NCI-H2196 treated with DMSO at 0.1 percent for 48 hours (cell line): ENCODE data around the gene BPHL.
A peak's percentile ranks its signal among the peaks of the same experiment; 100 is the strongest.
"Not testable (repeated sequence)": the region's sequence is repeated elsewhere in the genome, so short reads cannot be mapped to it uniquely, and the experiment has no call there.

ENCODE experiments used
- DNase-seq: peaks from one replicate; lab custom pipeline; 2025; ENCODE audit not compliant: unreplicated experiment; lab: John Stamatoyannopoulos, UW

BPHL gene

DNA sequence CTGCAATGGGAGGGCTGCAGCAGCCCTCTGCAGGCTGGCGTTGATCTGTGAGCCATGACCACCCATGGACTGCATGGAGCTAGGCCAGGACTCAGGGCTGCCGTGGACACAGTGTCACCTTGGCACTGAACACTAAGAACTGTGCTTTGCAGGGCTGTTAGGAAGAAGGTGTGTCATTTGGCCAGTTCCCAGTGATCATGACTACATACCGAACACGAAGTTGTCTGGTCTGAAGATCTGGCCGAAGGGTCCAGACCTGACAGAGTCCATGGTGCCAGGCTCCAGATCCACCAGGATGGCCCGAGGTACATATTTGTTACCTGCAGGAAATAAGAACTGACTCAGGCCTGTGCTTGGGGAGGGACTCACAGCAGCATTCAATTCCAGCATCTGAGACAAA is 36.9 kb downstream of the BPHL start:
- not testable (repeated sequence) for DNase-seq

DNA sequence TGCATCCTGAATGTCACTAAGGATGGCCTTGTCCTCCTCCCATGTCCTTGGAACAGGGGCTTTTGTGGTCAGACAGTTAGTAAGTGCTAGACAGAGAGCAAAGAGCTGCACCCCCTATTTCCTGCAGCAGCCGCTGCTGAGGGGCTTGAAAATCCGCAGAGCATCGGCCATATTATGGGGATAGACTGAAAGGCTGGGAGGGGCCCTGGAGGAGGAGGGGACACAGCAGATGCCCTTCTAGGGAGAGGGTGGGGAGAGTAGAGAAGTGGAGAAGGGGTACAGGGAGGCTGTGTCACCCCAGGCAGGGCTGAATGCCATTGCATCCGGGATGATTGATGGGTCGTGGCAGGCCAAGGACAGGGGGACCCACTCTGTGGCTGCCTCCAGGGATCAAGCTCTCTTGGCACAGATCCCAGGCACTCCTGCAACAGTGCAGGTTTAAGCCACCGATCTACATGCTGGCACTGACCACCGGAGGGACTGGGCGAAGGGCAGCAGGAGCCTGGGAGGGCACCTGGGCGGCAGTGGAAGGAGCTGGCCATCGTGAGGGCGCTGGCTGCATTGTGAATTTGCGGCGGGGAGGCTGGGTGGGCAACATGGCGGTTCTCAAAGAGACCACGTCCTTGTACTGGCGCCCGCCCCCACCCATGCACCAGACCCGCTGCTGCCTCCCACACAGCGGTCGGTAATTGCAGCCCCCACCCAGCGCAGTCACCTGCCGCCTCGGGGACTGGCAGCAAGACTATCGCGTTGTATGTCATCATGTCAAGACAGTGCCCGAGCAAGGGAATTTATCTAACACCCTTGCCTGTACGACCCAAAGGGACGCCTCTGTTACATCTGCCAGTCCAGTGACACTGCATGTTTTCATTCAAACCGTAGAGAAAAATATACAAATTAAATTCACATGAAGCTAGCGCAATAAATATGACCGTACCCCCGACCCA is 37.9 kb downstream of the BPHL start:
- not testable (repeated sequence) for DNase-seq

DNA sequence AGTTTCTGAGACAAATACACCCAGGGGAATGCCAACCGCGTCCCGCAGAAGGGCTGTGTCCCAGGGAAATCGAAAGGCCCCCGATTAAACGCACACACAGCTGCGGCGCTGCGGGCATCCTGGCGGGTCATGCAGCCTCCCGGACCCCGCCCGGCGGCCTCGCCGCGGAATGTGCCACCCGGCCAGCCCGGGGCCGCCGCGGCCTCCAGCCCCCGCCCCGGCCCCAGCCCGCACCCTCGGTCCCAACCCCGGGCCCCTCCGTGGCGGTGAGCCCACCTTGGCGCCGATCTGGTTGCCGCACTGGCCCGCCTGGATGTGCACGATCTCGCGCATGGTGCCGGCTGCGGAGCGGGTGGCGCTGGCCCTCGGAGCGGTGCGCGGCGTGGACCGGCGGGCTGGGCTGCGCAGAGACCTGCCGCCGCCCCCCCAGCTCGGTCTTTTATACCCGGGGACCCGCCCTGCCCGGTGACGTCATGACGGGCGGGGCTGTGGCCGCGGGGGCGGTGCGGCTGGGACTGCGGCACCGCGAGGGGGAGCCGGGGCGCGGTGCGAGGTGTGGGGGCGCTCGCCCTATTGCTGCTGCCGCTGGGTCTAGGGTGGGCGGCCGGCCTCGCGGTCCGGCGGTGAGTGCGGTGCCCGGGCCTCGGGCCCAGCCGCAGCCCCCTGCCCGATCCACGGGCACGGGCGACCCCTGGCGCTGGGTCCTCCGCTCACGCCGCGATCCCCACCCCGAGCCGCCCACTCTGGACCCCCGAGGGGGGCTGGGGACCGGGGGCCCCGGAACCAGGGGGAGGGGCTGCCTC is 38.8 kb downstream of the BPHL start, which contains the start of gene TUBB2A:
Gene TUBB2A (minus strand): TSS at position 414 of the 803 bp plus-strand sequence. CDS start 81 bp downstream, at position 333.
- DNase-seq = peak; percentile 35

DNA sequence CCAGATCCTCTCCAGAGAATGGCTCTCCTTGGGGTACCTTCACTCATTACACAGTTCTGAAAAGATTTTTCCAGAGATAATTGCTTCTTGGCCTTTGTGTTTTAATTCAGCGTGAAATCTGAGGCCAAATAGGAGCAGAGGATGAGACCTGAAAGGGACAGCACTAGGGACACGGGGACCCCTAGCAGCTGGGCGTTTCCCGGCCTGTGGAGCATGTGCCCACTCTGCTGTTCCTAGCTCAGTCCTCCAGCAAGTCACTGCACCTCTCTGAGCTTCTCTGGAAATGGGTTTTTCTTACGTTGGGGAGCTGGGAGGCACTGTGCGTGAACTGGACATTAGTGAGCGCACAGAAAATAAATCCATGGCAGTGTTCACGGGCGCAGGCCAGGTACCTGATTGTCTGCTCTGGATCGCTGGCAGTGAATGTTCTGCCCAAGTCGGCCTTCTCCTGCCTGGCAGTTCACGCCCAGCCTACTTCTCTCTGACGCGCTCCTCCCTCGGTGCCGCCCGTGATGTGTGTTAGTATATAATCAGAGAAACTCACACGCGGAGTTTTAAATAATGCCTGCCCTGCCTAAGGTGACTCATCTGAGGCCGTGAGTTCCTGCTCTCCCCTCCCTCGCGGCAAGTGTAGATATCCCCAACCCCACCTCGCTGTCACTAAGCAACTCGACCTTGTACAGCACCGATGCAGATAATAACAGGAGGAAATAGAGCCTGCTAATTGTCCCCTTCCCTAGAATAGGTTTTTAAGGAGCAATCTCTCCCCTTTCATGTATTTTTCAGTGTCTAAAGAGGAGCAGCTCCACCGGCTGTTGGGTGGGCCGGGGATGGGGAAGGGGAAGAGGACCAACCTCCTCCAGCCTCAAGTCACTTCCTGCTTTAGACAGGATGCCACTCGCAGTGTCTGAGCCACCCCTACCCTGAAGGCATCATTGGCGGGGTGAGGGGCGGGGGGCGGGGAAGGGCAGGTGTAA is 41.6 kb downstream of the BPHL start:
- peak; percentile 35 for DNase-seq

DNA sequence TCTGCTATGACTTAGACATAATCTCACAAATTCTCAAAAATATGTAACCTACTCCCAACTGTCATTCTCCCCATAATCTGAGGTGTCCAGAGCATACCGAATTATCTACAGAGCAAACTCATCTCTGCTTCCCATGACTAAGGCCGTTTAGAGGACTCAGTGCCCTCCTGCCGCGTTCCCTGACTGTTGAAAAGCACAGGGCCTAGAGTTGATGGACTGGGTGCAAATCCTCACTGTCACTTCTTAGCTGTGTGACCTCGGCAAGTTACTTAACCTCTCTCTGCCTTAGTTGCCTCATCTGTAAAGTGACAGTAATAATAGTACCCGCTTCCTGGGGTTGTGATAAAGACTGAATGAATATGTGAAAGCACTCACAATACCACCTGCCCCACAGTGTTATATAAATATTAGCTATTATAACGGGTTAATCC is 43.6 kb downstream of the BPHL start:
- no peak for DNase-seq

DNA sequence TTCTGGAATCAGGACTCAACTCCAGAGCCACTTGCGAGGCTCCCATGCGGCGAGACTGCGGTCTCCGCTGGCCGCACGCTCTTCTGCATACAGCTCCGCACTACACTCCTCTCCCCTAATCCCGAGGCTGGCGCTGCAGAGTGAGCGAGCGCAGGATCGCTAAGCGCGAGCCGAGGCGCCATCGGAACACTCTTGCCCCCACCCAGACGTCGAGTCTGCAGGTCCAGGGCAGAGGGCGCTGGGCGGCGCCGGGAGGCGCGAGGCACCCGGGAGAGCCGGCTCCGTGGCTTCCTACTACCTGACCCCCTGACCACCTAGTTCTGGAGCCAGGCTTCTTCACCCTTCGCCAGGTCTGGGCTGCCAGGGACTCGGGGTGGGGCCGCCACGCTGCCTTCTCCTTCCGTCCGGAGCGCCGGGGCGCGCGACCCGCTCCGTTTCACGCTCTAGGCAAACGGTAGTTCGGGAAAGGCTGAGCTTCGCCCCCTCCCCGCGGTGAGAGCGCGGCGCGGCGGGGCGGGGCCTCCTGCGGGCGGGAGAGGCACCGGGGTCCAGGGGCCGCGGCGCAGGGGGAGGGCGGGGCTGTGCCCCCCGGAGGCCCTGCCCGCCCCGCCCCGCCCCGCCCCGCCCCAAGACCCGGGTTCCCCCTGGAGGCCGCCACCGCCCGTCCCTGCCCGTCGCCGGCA is 44.2 kb downstream of the BPHL start:
- peak; percentile 67 for DNase-seq

DNA sequence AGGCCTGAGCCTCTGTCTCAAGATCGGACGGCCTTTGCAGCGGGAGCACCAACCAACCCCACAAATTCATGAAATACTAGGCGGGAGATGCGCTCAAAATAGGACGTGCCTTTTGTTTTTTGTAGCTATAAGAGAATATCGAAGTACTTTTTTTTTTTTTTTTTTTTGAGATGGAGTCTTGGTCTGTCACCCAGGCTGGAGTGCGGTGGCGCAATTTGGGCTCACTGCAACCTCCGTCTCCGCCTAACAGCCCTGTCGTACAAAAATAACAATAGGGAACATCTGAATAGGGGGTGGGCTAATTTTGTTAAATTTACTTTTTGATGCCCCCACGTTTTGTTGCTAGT is 44.7 kb downstream of the BPHL start:
- no peak for DNase-seq

DNA sequence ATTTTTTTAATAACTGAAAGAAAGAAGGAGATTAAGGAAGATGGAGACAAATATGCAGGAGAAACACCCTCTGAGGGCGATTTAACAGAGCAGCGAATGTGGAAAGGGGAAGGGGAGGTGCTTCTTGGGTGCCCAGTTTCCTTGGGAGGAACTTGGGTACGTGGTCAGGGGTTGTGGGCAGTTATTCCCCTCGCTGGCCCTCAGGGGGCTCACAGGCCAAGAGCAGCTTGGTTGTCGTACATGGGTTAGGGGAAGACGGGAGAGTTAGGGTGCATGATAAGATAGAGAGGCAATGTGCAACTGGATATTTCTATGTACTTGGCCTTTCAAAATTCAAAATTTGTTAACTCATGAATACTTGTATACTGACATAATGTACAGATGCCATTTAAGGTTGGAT is 45.9 kb downstream of the BPHL start:
- DNase-seq = no peak

DNA sequence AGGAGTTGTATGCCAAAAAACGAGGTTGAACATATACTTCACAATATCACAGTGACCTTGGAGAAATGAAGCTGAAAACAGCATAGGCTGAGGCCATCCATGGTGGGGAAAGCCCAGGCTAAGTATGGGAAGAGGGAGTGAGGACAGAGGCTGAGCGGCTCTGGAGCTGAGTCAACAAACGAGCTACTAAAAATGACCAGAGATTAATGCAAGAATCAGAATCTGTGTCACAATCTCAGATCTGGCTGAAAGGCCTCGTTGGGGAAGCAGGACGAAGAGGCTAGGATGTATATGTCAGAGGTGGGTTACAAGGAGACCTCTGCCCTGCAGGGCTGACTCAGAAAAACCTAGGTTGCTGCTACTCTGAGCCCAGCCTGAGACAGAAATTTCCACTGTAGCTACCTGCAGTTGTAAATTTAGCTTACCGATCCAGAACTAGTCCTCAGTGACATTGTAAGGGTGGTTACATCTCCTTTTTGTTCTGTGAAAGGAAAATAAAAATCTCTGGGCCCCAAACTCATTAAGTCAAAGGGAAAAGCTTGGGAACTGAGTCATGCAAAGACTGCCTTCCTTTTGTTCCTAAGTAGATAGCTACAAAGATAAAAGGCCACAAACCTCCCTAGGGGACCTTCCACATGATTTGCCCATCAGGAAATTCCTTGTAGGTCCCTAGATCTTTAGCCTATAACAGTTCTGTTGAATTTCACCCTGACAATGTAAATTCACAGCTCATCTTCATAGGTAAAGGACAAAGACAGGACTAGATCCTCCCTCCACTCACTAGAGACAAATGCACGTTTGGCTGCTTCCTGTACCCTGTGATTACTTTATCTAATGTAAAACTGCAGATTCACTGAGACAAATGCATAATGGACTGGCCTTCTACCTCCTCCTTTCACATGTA is 47.4 kb downstream of the BPHL start:
- no peak for DNase-seq

DNA sequence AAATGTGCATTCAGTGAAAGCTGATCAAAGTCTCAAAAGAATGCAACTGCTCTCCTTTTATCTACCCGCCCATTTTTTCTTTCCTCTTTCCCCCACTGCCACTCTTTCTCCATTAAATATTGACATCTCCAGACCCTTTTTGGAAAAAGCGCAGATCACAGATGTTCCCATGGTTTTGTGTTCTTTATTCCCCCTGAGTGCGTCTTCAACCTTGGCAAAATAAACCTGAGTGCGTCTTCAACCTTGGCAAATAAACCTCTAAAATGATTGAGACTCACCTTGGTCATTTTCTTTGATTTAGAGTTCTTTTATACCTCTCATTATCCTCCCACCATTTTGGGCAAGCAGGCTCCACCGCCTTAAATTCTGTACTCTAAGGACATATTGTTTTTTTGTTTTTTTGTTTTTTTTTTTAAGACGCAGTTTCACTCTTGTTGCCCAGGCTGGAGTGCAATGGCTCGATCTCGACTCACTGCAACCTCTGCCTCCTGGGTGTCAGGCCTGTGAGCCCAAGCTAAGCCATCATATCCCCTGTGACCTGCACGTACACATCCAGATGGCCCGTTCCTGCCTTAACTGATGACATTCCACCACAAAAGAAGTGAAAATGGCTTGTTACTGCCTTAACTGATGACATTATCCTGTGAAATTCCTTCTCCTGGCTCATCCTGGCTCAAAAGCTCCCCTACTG is 48.2 kb downstream of the BPHL start:
- not testable (repeated sequence) for DNase-seq

DNA sequence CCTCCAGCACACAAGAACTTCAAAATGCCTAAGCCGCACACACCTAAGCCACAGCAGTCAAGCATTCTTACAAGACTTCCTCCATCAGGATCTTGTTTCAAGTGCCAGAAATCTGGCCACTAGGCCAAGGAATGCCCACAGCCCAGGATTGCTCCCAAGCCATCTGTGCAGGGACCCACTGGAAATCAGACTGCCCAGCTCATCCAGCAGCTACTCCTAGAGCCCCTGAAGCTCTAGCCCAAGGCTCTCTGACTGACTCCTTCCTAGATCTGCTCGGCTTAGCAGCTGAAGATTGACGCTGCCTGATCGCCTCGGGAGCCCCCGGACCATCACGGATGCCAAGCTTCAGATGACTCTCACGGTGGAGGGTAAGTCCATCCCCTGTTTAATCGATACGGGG is 49.5 kb downstream of the BPHL start:
- not testable (repeated sequence) for DNase-seq

DNA sequence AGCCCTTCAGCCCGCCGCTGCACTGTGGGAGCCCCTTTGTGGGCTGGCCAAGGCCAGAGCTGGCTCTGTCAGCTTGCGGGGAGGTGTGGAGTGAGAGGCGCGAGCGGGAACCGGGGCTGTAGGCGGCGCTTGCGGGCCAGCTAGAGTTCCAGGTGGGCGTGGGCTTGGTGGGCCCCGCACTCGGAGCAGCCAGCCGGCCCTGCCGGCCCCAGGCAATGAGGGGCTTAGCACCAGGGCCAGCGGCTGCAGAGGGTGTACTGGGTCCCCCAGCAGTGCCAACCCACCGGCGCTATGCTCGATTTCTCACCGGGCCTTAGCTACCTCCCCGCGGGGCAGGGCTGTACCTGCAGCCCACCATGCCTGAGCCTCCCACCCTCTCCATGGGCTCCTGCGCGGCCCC is 52.2 kb downstream of the BPHL start:
- not testable (repeated sequence) for DNase-seq

DNA sequence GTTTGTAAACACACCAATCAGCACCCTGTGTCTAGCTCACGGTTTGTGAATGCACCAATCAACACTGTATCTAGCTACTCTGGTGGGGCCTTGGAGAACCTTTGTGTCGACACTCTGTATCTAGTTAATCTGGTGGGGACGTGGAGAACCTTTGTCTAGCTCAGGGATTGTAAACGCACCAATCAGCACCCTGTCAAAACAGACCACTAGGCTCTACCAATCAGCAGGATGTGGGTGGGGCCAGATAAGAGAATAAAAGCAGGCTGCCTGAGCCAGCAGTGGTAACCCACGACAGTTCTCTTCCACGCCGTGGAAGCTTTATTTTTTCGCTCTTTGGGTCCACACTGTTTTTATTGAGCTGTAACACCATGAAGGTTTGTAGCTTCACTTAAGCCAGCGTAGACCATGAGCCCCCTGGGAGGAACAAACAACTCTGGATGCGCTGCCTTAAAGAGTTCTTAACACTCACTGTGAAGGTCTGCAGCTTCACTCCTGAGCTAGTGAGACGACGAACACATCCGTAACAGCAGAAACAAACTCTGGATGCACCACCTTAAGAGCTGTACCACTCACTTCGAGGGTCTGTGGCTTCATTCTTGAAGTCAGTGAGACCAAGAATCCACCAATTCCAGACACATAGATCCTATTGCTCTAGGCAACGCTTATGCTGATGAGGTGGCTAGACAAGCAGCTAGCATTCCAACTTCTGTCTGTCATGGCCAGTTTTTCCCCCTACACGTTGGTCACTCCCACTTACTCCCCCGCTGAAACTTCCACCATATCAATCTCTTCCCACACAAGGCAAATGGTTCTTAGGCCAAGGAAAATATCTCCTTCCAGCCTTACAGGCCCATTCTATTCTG is 53.0 kb downstream of the BPHL start:
- not testable (repeated sequence) for DNase-seq

DNA sequence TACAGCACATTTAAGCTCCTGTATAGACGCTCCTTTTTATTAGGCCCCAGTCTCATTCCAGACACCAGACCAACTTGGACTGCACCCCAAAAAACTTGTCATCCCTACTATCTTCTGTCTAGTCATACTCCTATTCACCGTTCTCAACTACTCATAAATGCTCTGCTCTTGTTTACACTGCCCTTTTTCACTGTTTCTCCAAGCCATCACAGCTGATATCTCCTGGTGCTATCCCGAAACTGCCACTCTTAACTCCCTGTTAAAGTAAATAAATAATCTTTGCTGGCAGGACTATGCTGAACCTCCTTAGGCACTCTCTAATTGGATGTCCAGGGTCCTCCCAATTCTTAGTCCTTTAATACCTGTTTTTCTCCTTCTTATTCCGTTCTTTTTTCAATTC is 54.3 kb downstream of the BPHL start:
- not testable (repeated sequence) for DNase-seq

DNA sequence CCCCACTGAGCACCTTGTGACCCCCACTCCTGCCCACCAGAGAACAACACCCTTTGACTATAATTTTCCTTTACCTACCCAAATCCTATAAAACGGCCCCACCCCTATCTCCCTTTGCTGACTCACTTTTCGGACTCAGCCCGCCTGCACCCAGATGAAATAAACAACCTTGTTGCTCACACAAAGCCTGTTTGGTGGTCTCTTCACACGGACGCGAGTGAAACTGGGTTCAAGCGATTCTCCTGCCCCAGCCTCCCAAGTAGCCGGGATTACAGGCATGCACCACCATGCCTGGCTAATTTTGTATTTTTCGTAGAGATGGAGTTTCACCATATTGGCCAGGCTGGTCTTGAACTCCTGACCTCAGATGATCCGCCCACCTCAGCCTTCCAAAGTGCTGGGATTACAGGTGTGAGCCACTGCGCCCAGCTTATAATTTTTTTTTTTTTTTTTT is 55.2 kb downstream of the BPHL start:
- DNase-seq = not testable (repeated sequence)

DNA sequence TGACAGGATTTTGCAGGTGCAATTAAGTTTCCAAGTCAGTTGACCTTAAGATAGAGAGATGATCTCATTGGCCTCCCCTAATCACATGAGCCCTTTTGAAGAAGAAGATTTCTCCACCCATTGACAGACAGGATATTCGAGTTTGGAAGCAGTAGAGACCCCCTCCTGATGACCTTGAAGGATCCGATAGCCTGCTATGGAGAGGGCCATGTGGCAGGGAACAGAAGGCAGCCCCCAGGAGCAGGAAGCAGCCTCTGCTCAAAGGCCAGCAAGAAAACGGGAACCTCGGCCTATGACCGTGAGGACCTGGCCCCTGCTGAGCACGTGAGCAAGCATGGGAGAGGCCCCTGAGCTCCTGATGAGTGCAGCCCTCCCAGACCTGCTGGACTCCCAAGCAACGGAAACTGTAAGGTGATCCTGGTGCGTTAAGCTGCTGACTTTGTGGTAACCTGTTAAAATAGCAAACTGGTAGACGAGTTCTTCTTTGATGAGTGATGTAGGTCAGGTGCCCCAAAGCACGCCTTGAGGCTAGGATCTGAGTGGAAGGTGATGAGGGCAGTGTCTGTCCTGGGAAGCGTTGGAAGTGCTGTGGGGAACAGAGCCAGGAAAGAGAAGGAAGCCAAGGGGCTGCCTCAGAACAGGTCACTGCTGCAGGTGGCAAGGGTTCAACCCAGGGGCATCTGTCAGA is 57.3 kb downstream of the BPHL start:
- DNase-seq = no peak
